ENCODE data around the gene EXPH5.
"Not testable (repeated sequence)": the region's sequence is repeated elsewhere in the genome, so short reads cannot be mapped to it uniquely, and the experiment has no call there.

Gene EXPH5

GRCh38 chr11:108592591-108593213 lies 866 bp downstream of the EXPH5 start:
- intact Hi-C loops (cut with micrococcal nuclease), result no loop called here
- peaks cover 7% of the 10 kb centered on the region for H3K36me3 Mint-ChIP-seq (ENCODE audit: low read depth)
- peaks cover 14% of the 10 kb centered on the region for H3K4me1 Mint-ChIP-seq (ENCODE audit: low read depth)
- H3K4me3 Mint-ChIP-seq, result peak overlapping the region; percentile 89
- peaks cover 33% of the 10 kb centered on the region for H3K27me3 Mint-ChIP-seq
- H3K9me3 Mint-ChIP-seq, result no peaks in the 10 kb centered on the region
- H3K27ac Mint-ChIP-seq, result peak overlapping the region; percentile 75

- peaks cover 14% of the 10 kb centered on the region for H3K4me1 Mint-ChIP-seq (ENCODE audit: low read depth)
These were observed 1.7 kb downstream of the EXPH5 start for GRCh38 chr11:108591893-108592292.

GRCh38 chr11:108589136-108589535 lies 4.4 kb downstream of the EXPH5 start:
- intact Hi-C loops (cut with micrococcal nuclease), result no loop called here
- Mint-ChIP-seq H3K4me1 (ENCODE audit: low read depth) (peaks cover 14% of the 10 kb centered on the region), H3K36me3 (ENCODE audit: low read depth) (peaks cover 7% of the 10 kb centered on the region), H3K4me3 (no peak overlapping the region), H3K9me3 (no peaks in the 10 kb centered on the region), H3K27me3 (peaks cover 18% of the 10 kb centered on the region), H3K27ac (no peak overlapping the region)

More at GRCh38 chr11:108591893-108592292, 1.7 kb downstream of the EXPH5 start:
- H3K9me3 Mint-ChIP-seq, result no peaks in the 10 kb centered on the region
- peaks cover 7% of the 10 kb centered on the region for H3K36me3 Mint-ChIP-seq (ENCODE audit: low read depth)
- no peak overlapping the region for H3K27ac Mint-ChIP-seq
- no peak overlapping the region for H3K4me3 Mint-ChIP-seq
- intact Hi-C loops (cut with micrococcal nuclease), result no loop called here
- peaks cover 33% of the 10 kb centered on the region for H3K27me3 Mint-ChIP-seq

GRCh38 chr11:108588287-108588686 lies 5.3 kb downstream of the EXPH5 start:
- H3K27me3 Mint-ChIP-seq, result peaks cover 17% of the 10 kb centered on the region
- H3K4me3 Mint-ChIP-seq, result no peak overlapping the region
- no peak overlapping the region for H3K27ac Mint-ChIP-seq
- no peaks in the 10 kb centered on the region for H3K9me3 Mint-ChIP-seq
- peaks cover 10% of the 10 kb centered on the region for H3K4me1 Mint-ChIP-seq (ENCODE audit: low read depth)
- H3K36me3 Mint-ChIP-seq (ENCODE audit: low read depth), result peaks cover 4% of the 10 kb centered on the region
- intact Hi-C loops (cut with micrococcal nuclease), result no loop called here

- Mint-ChIP-seq H3K4me3 (no peak overlapping the region), H3K9me3 (no peaks in the 10 kb centered on the region), H3K27ac (no peak overlapping the region), H3K36me3 (ENCODE audit: low read depth) (no peaks in the 10 kb centered on the region), H3K27me3 (peaks cover 6% of the 10 kb centered on the region), H3K4me1 (ENCODE audit: low read depth) (no peaks in the 10 kb centered on the region)
- intact Hi-C loops (cut with micrococcal nuclease), result no loop called here
These were observed 6.5 kb downstream of the EXPH5 start for GRCh38 chr11:108587109-108587508.

- Mint-ChIP-seq H3K27ac (no peak overlapping the region), H3K4me3 (no peak overlapping the region), H3K27me3 (peaks cover 1% of the 10 kb centered on the region), H3K4me1 (ENCODE audit: low read depth) (no peaks in the 10 kb centered on the region), H3K9me3 (no peaks in the 10 kb centered on the region), H3K36me3 (ENCODE audit: low read depth) (no peaks in the 10 kb centered on the region)
- intact Hi-C loops (cut with micrococcal nuclease), result no loop called here
These were observed 7.0 kb downstream of the EXPH5 start for GRCh38 chr11:108586600-108586999.

GRCh38 chr11:108586185-108586584 lies 7.4 kb downstream of the EXPH5 start:
- H3K27ac Mint-ChIP-seq; H3K4me3 Mint-ChIP-seq; H3K27me3 Mint-ChIP-seq; H3K36me3 Mint-ChIP-seq (ENCODE audit: low read depth); H3K9me3 Mint-ChIP-seq; intact Hi-C loops (cut with micrococcal nuclease); H3K4me1 Mint-ChIP-seq (ENCODE audit: low read depth): not testable (repeated sequence)

GRCh38 chr11:108584973-108585372 lies 8.6 kb downstream of the EXPH5 start:
- intact Hi-C loops (cut with micrococcal nuclease), result no loop called here
- Mint-ChIP-seq H3K9me3 (no peaks in the 10 kb centered on the region), H3K36me3 (ENCODE audit: low read depth) (no peaks in the 10 kb centered on the region), H3K4me1 (ENCODE audit: low read depth) (no peaks in the 10 kb centered on the region), H3K27me3 (no peaks in the 10 kb centered on the region), H3K4me3 (no peak overlapping the region), H3K27ac (no peak overlapping the region)

GRCh38 chr11:108580645-108581044 lies 12.9 kb downstream of the EXPH5 start:
- no peak overlapping the region for H3K4me3 Mint-ChIP-seq
- intact Hi-C loops (cut with micrococcal nuclease), result no loop called here
- H3K4me1 Mint-ChIP-seq (ENCODE audit: low read depth), result no peaks in the 10 kb centered on the region

GRCh38 chr11:108580043-108580442 lies 13.5 kb downstream of the EXPH5 start:
- intact Hi-C loops (cut with micrococcal nuclease), result no loop called here
- H3K4me1 Mint-ChIP-seq (ENCODE audit: low read depth), result no peaks in the 10 kb centered on the region
- H3K4me3 Mint-ChIP-seq, result no peak overlapping the region

More at GRCh38 chr11:108580645-108581044, 12.9 kb downstream of the EXPH5 start:
- H3K36me3 Mint-ChIP-seq (ENCODE audit: low read depth), result no peaks in the 10 kb centered on the region
- peaks cover 7% of the 10 kb centered on the region for H3K9me3 Mint-ChIP-seq
- no peak overlapping the region for H3K27ac Mint-ChIP-seq
- H3K27me3 Mint-ChIP-seq, result no peaks in the 10 kb centered on the region

GRCh38 chr11:108576523-108576922 lies 17.0 kb downstream of the EXPH5 start:
- H3K4me1 Mint-ChIP-seq (ENCODE audit: low read depth), result no peaks in the 10 kb centered on the region

More at GRCh38 chr11:108580043-108580442, 13.5 kb downstream of the EXPH5 start:
- Mint-ChIP-seq H3K9me3 (peaks cover 7% of the 10 kb centered on the region), H3K36me3 (ENCODE audit: low read depth) (no peaks in the 10 kb centered on the region), H3K27ac (no peak overlapping the region), H3K27me3 (no peaks in the 10 kb centered on the region)

GRCh38 chr11:108574675-108575074 lies 18.9 kb downstream of the EXPH5 start:
- no peaks in the 10 kb centered on the region for H3K27me3 Mint-ChIP-seq
- H3K4me3 Mint-ChIP-seq, result no peak overlapping the region
- H3K27ac Mint-ChIP-seq, result no peak overlapping the region
- H3K9me3 Mint-ChIP-seq, result peaks cover 4% of the 10 kb centered on the region
- H3K36me3 Mint-ChIP-seq (ENCODE audit: low read depth), result no peaks in the 10 kb centered on the region
- intact Hi-C loops (cut with micrococcal nuclease), result no loop called here
- H3K4me1 Mint-ChIP-seq (ENCODE audit: low read depth), result no peaks in the 10 kb centered on the region

More at GRCh38 chr11:108576523-108576922, 17.0 kb downstream of the EXPH5 start:
- H3K9me3 Mint-ChIP-seq, result peaks cover 7% of the 10 kb centered on the region
- H3K36me3 Mint-ChIP-seq (ENCODE audit: low read depth), result no peaks in the 10 kb centered on the region
- no peak overlapping the region for H3K27ac Mint-ChIP-seq
- H3K4me3 Mint-ChIP-seq, result no peak overlapping the region
- intact Hi-C loops (cut with micrococcal nuclease), result no loop called here
- H3K27me3 Mint-ChIP-seq, result no peaks in the 10 kb centered on the region

- intact Hi-C loops (cut with micrococcal nuclease), result no loop called here
- H3K27me3 Mint-ChIP-seq, result no peaks in the 10 kb centered on the region
- H3K9me3 Mint-ChIP-seq, result no peaks in the 10 kb centered on the region
- H3K4me3 Mint-ChIP-seq, result no peak overlapping the region
- H3K36me3 Mint-ChIP-seq (ENCODE audit: low read depth), result no peaks in the 10 kb centered on the region
- no peak overlapping the region for H3K27ac Mint-ChIP-seq
- no peaks in the 10 kb centered on the region for H3K4me1 Mint-ChIP-seq (ENCODE audit: low read depth)
These were observed 22.6 kb downstream of the EXPH5 start for GRCh38 chr11:108571001-108571400.

GRCh38 chr11:108569896-108570295 lies 23.7 kb downstream of the EXPH5 start:
- Mint-ChIP-seq H3K4me3 (no peak overlapping the region), H3K27me3 (no peaks in the 10 kb centered on the region), H3K4me1 (ENCODE audit: low read depth) (no peaks in the 10 kb centered on the region), H3K36me3 (ENCODE audit: low read depth) (no peaks in the 10 kb centered on the region), H3K27ac (no peak overlapping the region), H3K9me3 (no peaks in the 10 kb centered on the region)
- intact Hi-C loops (cut with micrococcal nuclease), result no loop called here

- H3K36me3 Mint-ChIP-seq (ENCODE audit: low read depth), result no peaks in the 10 kb centered on the region
- intact Hi-C loops (cut with micrococcal nuclease), result no loop called here
- H3K27ac Mint-ChIP-seq, result no peak overlapping the region
- no peaks in the 10 kb centered on the region for H3K27me3 Mint-ChIP-seq
- no peak overlapping the region for H3K4me3 Mint-ChIP-seq
- no peaks in the 10 kb centered on the region for H3K9me3 Mint-ChIP-seq
- no peaks in the 10 kb centered on the region for H3K4me1 Mint-ChIP-seq (ENCODE audit: low read depth)
These were observed 25.2 kb downstream of the EXPH5 start for GRCh38 chr11:108568195-108568858.
